GM12874 (cell line): Measurements from ENCODE around the gene LRRC46.

Experiments used
- TF ChIP-seq, protein P1 (sequence below): IDR thresholded peaks from 2 replicates; pipeline ENCODE4 v1.5.1; 2011; ENCODE audit warnings: low read depth, mild to moderate bottlenecking, control low read depth, low read length, moderate library complexity; ENCODE audit not compliant: insufficient read depth

The LRRC46 gene

DNA sequence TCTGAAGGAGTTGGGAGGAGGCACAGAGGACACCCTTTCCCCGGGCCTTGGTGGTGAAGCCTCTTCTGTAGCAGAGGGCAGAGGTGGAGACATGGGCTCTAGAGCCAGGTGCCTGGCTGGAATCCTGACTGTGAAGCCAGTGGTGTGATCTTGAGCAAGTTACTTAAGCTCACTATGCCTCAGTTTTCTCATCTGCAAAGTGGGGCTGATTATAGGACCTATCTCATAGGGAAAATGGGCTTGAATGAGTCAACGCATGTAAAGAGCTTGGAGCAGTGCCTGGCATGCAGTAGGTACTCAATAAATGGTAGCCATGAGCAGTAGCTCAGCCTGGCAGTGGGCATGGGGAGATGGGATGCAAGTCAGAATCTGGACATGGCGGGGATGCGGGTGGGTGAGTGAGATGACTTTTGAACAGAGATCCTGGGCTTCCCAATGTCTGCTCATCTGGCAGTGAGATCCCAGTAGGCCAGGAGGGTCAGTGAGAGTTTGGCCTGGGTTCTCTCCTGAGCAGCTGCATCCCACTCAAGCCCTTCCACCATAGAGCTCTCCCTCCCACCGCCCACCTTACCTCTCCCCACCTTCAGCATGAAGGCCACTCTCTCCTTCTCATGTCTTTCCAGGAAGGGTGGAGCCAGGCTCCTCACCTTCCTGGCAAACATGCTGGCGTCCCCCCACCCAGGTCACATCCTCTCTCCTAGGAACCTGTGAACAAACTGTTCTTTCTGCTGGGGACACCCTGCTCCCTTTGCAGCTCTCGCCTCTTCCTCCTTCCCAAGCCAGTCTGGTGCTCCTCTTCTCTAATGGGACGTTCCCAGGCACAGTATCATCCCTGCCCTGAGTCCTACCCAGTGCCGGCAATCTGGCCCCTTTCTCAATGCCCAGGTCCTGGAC, 51.5 kb downstream of the LRRC46 start:
- TF ChIP-seq, protein P1, sequence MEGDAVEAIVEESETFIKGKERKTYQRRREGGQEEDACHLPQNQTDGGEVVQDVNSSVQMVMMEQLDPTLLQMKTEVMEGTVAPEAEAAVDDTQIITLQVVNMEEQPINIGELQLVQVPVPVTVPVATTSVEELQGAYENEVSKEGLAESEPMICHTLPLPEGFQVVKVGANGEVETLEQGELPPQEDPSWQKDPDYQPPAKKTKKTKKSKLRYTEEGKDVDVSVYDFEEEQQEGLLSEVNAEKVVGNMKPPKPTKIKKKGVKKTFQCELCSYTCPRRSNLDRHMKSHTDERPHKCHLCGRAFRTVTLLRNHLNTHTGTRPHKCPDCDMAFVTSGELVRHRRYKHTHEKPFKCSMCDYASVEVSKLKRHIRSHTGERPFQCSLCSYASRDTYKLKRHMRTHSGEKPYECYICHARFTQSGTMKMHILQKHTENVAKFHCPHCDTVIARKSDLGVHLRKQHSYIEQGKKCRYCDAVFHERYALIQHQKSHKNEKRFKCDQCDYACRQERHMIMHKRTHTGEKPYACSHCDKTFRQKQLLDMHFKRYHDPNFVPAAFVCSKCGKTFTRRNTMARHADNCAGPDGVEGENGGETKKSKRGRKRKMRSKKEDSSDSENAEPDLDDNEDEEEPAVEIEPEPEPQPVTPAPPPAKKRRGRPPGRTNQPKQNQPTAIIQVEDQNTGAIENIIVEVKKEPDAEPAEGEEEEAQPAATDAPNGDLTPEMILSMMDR: no peak

DNA sequence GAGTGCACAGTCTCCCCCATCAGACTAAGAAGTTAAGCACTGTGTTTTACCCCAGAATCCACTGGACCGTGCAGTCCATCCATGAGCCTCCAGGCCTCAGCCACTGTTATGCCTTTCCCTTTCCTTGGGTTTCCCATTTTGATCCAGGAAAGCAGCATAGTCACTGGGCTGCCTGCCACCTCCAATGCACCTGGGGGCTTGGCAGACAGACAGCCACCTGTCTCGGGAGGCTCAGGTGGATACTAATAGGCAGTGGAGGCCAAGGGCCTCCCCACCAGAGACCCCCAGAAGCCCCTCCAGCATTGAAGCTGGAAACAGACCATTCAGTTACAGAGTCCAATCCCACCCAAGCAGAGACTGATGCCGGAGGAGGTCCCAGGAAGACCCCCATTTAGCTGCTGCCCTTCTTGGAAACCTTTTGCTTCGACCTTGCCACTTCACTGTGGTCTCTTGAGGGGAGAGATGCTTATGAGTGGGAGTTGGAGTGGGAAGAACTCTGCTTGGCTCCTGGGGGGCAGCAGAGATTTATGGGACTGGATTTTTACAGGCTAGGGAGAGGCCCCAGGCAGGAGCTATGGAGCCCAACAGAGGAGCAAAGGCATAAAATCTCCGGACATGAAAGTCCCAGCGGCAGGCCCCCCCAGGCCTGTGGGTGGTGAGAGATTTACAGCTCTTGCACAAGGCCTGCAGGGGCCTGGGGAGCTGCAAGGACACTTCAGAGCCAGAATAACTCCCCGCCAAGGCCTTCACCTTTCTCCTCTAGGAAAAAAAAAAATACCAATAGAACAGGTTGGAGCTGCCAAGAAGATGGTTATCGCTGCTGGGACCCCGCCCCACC, 52.3 kb downstream of the LRRC46 start:
- TF ChIP-seq, protein P1: no peak

DNA sequence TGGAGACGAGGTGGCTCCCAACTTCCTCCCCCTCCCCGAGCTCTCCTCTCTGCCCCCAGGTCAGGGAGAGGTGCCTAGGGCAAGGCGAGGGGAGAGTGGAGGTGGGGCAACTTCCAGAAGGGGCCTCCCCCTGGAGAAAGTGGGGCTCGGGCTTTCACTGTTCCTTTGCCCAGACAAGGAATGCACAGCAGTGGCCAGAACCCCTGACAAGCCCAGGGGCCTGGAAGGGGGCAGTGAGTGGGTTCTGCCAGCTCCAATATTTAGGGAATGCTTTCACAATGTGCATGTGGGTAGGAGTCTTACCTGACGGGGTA, 52.9 kb downstream of the LRRC46 start:
- TF ChIP-seq, protein P1: no peak

DNA sequence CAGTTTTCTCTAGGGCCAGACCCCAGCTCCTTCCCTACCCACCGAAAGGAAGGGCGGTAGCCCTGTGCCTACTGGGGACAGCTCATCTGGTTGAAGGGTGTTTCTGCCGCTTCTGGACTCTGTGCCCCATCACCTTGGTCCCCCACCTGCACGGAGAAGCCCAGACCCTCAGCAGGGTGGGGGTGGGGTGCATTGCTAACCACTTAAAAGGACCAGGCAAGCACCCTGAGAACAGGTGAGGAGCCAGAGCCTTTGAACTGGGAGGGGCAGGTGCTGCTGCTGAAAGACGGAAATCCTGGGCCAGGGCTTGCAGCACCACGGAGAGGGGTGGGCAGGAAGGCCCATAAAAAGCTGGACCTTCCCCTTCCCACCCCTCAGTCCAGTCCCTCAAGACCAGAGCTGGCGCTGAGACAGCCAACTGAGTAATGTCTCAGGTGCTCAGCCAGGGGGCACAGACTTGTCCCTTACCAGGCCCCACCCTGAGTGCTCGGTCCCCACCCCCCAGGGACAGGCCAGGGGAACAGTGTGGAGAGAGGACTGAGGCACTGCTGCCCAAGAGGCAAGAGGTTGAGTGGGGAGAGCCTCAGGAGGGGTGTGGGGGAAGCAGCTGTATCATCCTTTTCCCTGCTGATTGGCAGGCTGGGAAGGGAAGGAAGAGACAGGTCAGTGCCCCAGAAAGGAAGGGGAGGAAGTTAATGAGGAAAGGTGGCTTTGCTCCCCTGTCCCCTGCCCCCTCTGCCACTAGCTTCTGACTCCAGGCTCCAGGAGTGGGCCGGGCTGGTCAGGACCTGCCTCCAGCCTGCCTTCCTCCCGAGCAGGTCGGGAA, 53.6 kb downstream of the LRRC46 start:
- TF ChIP-seq, protein P1: no peak
